HEK293 (cell line): ENCODE results near the gene SMAD7.
A peak's percentile ranks its signal among the peaks of the same experiment; 100 is the strongest.

Source experiments
- CTCF ChIA-PET: fragments of 350-600 bp; formaldehyde crosslinking; extraction: SDS; loops from one replicate; lab custom pipeline; 2021; ENCODE audit warnings: antibody characterized with exemption; lab: Yijun Ruan, JAX
- POLR2A ChIA-PET: fragments of 300-600 bp; formaldehyde crosslinking; extraction: SDS; loops from one replicate; lab custom pipeline; 2020; ENCODE audit warnings: antibody characterized with exemption, inconsistent platforms; lab: Yijun Ruan, JAX
- H3K27ac ChIP-seq: fragments of 200-500 bp; sonication (Bioruptor generic); 2 replicates; pipeline ENCODE4 v1.5.1; 2014; ENCODE audit warnings: low read depth, low read length, control low read depth, inconsistent platforms; ENCODE audit errors: extremely low read depth
- H3K36me3 ChIP-seq, 2 experiments: fragments of 200-500 bp in 1 of 2; sonication (Bioruptor generic) in 1 of 2; 1 replicate in 1 of 2; 2 replicates in 1 of 2; pipeline ENCODE4 v1.5.1; 2014 to 2017; ENCODE audit warnings: inconsistent platforms in 2 of 2, low read length in 2 of 2; ENCODE audit not compliant: control insufficient read depth in 2 of 2, insufficient read depth in 1 of 2
- H3K4me1 ChIP-seq: fragments of 200-500 bp; sonication (Bioruptor generic); 2 replicates; pipeline ENCODE4 v1.5.1; 2014; ENCODE audit warnings: mild to moderate bottlenecking, low read length, inconsistent platforms; ENCODE audit not compliant: control insufficient read depth, insufficient read depth
- H3K4me3 ChIP-seq: 2 replicates; pipeline ENCODE4 v1.5.1; 2011; ENCODE audit warnings: low read depth, mild to moderate bottlenecking, control low read depth, low read length, moderate library complexity
- H3K9me3 ChIP-seq: fragments of 200-500 bp; sonication (Bioruptor generic); 2 replicates; pipeline ENCODE4 v1.5.1; 2014; ENCODE audit warnings: low read depth, low read length, inconsistent platforms; ENCODE audit not compliant: control insufficient read depth, insufficient read depth
- HOXA7 ChIP-seq: sonication (generic); formaldehyde crosslinking; IDR thresholded peaks from 2 replicates; pipeline ENCODE4 v1.8.1; 2022; ENCODE audit warnings: missing genetic modification reagents, borderline replicate concordance
- IKZF3 ChIP-seq: fragments of 450-650 bp; IDR thresholded peaks from 2 replicates; pipeline ENCODE4 v1.5.0; 2018; ENCODE audit warnings: missing biosample characterization, mild to moderate bottlenecking, missing genetic modification characterization, moderate library complexity
- PATZ1 ChIP-seq: fragments of 450-650 bp; formaldehyde crosslinking; IDR thresholded peaks from 2 replicates; pipeline ENCODE4 v1.5.1; 2016; ENCODE audit warnings: missing biosample characterization, missing genetic modification characterization
- PRDM10 ChIP-seq: fragments of 450-650 bp; formaldehyde crosslinking; IDR thresholded peaks from 2 replicates; pipeline ENCODE4 v1.5.1; 2016; ENCODE audit warnings: missing biosample characterization, missing genetic modification characterization
- PRDM4 ChIP-seq: fragments of 450-650 bp; formaldehyde crosslinking; IDR thresholded peaks from 2 replicates; pipeline ENCODE4 v1.5.1; 2017; ENCODE audit warnings: missing biosample characterization, missing genetic modification characterization
- SP3 ChIP-seq: fragments of 450-650 bp; formaldehyde crosslinking; IDR thresholded peaks from 2 replicates; pipeline ENCODE4 v1.5.1; 2016; ENCODE audit warnings: missing biosample characterization, missing genetic modification characterization
- WT1 ChIP-seq: fragments of 450-650 bp; formaldehyde crosslinking; IDR thresholded peaks from 2 replicates; pipeline ENCODE4 v1.5.1; 2016; ENCODE audit warnings: missing biosample characterization, missing genetic modification characterization
- YY2 ChIP-seq: fragments of 450-650 bp; formaldehyde crosslinking; IDR thresholded peaks from 2 replicates; pipeline ENCODE4 v1.5.1; 2016; ENCODE audit warnings: missing biosample characterization, missing genetic modification characterization
- ZFHX2 ChIP-seq: fragments of 450-650 bp; formaldehyde crosslinking; conservative IDR thresholded peaks from 2 replicates; pipeline ENCODE4 v1.5.1; 2016; ENCODE audit warnings: missing biosample characterization, missing genetic modification characterization
- ZFP41 ChIP-seq: fragments of 450-650 bp; formaldehyde crosslinking; IDR thresholded peaks from 2 replicates; pipeline ENCODE4 v1.5.1; 2016; ENCODE audit warnings: missing biosample characterization, missing genetic modification characterization, borderline replicate concordance
- ZNF157 ChIP-seq: fragments of 450-650 bp; formaldehyde crosslinking; IDR thresholded peaks from 2 replicates; pipeline ENCODE4 v1.5.1; 2016; ENCODE audit warnings: missing biosample characterization, missing genetic modification characterization
- ZNF202 ChIP-seq: fragments of 450-650 bp; formaldehyde crosslinking; IDR thresholded peaks from 2 replicates; pipeline ENCODE4 v1.5.1; 2016; ENCODE audit warnings: missing biosample characterization, missing genetic modification characterization, borderline replicate concordance
- ZNF214 ChIP-seq: fragments of 450-650 bp; formaldehyde crosslinking; IDR thresholded peaks from 2 replicates; pipeline ENCODE4 v1.5.1; 2017; ENCODE audit warnings: missing biosample characterization, mild to moderate bottlenecking, missing genetic modification characterization, borderline replicate concordance
- ZNF239 ChIP-seq: fragments of 450-650 bp; formaldehyde crosslinking; IDR thresholded peaks from 2 replicates; pipeline ENCODE4 v1.5.1; 2016; ENCODE audit warnings: missing biosample characterization, missing genetic modification characterization
- ZNF280C ChIP-seq: fragments of 450-650 bp; formaldehyde crosslinking; IDR thresholded peaks from 2 replicates; pipeline ENCODE4 v1.5.1; 2016; ENCODE audit warnings: missing biosample characterization, missing genetic modification characterization
- ZNF341 ChIP-seq: fragments of 450-650 bp; formaldehyde crosslinking; IDR thresholded peaks from 2 replicates; pipeline ENCODE4; 2016; ENCODE audit warnings: low read depth, missing biosample characterization, missing genetic modification characterization
- ZNF354C ChIP-seq: fragments of 450-650 bp; formaldehyde crosslinking; IDR thresholded peaks from 2 replicates; pipeline ENCODE4 v1.5.1; 2016; ENCODE audit warnings: missing biosample characterization, missing genetic modification characterization, low read depth, borderline replicate concordance
- ZNF37A ChIP-seq: fragments of 450-650 bp; IDR thresholded peaks from 2 replicates; pipeline ENCODE4 v1.5.1; 2018; ENCODE audit warnings: missing biosample characterization, missing genetic modification characterization
- ZNF423 ChIP-seq: fragments of 450-650 bp; formaldehyde crosslinking; IDR thresholded peaks from 2 replicates; pipeline ENCODE4 v1.5.1; 2016; ENCODE audit warnings: missing biosample characterization, missing genetic modification characterization
- ZNF558 ChIP-seq: fragments of 450-650 bp; formaldehyde crosslinking; IDR thresholded peaks from 2 replicates; pipeline ENCODE4 v1.5.1; 2016; ENCODE audit warnings: missing biosample characterization, missing genetic modification characterization
- ZNF629 ChIP-seq: fragments of 450-650 bp; formaldehyde crosslinking; IDR thresholded peaks from 2 replicates; pipeline ENCODE4 v1.5.1; 2017; ENCODE audit warnings: missing biosample characterization, missing genetic modification characterization
- ZNF658 ChIP-seq: fragments of 450-650 bp; formaldehyde crosslinking; IDR thresholded peaks from 2 replicates; pipeline ENCODE4; 2016; ENCODE audit warnings: missing biosample characterization, missing genetic modification characterization
- ZNF692 ChIP-seq: fragments of 450-650 bp; formaldehyde crosslinking; IDR thresholded peaks from 2 replicates; pipeline ENCODE4 v1.5.1; 2016; ENCODE audit warnings: missing biosample characterization, missing genetic modification characterization
- ZNF707 ChIP-seq: fragments of 450-650 bp; formaldehyde crosslinking; IDR thresholded peaks from 2 replicates; pipeline ENCODE4 v1.5.1; 2016; ENCODE audit warnings: missing biosample characterization, missing genetic modification characterization
- ZNF776 ChIP-seq: fragments of 450-650 bp; formaldehyde crosslinking; IDR thresholded peaks from 2 replicates; pipeline ENCODE4 v1.5.0; 2017; ENCODE audit warnings: missing biosample characterization, missing genetic modification characterization, borderline replicate concordance
- ZNF792 ChIP-seq: fragments of 450-650 bp; formaldehyde crosslinking; IDR thresholded peaks from 2 replicates; pipeline ENCODE4 v1.5.1; 2016; ENCODE audit warnings: missing biosample characterization, missing genetic modification characterization

The SMAD7 gene

GRCh38 chr18:48929941-48930713 lies 20.6 kb downstream of the SMAD7 start:
- H3K4me3 ChIP-seq, result no peak overlapping the region
- POLR2A ChIA-PET, result interaction anchor here (0.6 to 1.3 kb wide), 4 partner anchors 11 to 127 kb away, joined by 3 to 9 read pairs (median 3); no protein-coding TSS in a partner anchor
- H3K36me3 ChIP-seq, result peaks cover 0 to 35% of the 10 kb centered on the region in 2 experiments; a peak in 2 of 3 replicates
- peak overlapping the region; percentile 44 for H3K27ac ChIP-seq
- H3K4me1 ChIP-seq, result peaks cover 80% of the 10 kb centered on the region
- CTCF ChIA-PET, result interaction anchor here (0.7 to 2.7 kb wide), 4 partner anchors 12 to 249 kb away, joined by 3 to 7 read pairs (median 4); no protein-coding TSS in a partner anchor
- no peaks in the 10 kb centered on the region for H3K9me3 ChIP-seq
- TF ChIP-seq PATZ1 (tag by site-specific recombination) (peak; percentile 41), ZNF214 (tag by site-specific recombination) (no peak), ZNF629 (tag by site-specific recombination) (no peak), ZNF792 (tag by site-specific recombination) (no peak), IKZF3 (peak; percentile 74), ZNF280C (tag by site-specific recombination) (no peak), ZNF658 (tag by site-specific recombination) (no peak), ZNF707 (tag by site-specific recombination) (no peak), ZNF692 (tag by site-specific recombination) (0 out of 2 replicates have a peak, but pooled peaks have one; percentile 31), ZFHX2 (no peak), ZNF423 (tag by site-specific recombination) (no peak), ZFP41 (no peak), HOXA7 (no peak), ZNF341 (no peak; the same call in 1 of the 2 replicates), SP3 (tag by site-specific recombination) (no peak), WT1 (tag by site-specific recombination) (no peak), ZNF202 (tag by site-specific recombination) (no peak), ZNF37A (tag by site-specific recombination) (no peak), PRDM10 (tag by site-specific recombination) (no peak), YY2 (tag by site-specific recombination) (no peak), PRDM4 (tag by site-specific recombination) (no peak), ZNF558 (no peak), ZNF157 (no peak), ZNF239 (tag by site-specific recombination) (no peak), ZNF776 (no peak), ZNF354C (tag by site-specific recombination) (no peak)
